Trophoblast cell (in vitro differentiated cells and primary cell): ENCODE results near the gene NFAM1.

Experiments
- DNase-seq, 2 donors: peaks; one replicate each; pipeline ENCODE4 v3.0.0-alpha.2; 2016
- H2AFZ ChIP-seq: 2 replicates; pipeline ENCODE4 v1.6.1; 2013; ENCODE audit warnings: low read length, moderate library complexity, mild to moderate bottlenecking; ENCODE audit not compliant: insufficient read depth, poor library complexity
- H2AK5ac ChIP-seq: 2 replicates; pipeline ENCODE4 v1.6.1; 2013; ENCODE audit warnings: mild to moderate bottlenecking, low read length
- H2BK120ac ChIP-seq: 2 replicates; pipeline ENCODE4 v1.6.1; 2013; ENCODE audit warnings: low read length, mild to moderate bottlenecking, moderate library complexity; ENCODE audit not compliant: insufficient read depth, poor library complexity
- H2BK12ac ChIP-seq: 2 replicates; pipeline ENCODE4 v1.6.1; 2013; ENCODE audit warnings: mild to moderate bottlenecking, low read length, moderate library complexity
- H2BK5ac ChIP-seq: 2 replicates; pipeline ENCODE4 v1.6.1; 2013; ENCODE audit warnings: low read length, low read depth, moderate library complexity, mild to moderate bottlenecking; ENCODE audit not compliant: poor library complexity
- H3K14ac ChIP-seq: 2 replicates; pipeline ENCODE4 v1.6.1; 2013; ENCODE audit warnings: mild to moderate bottlenecking, low read length
- H3K18ac ChIP-seq: 2 replicates; pipeline ENCODE4 v1.6.1; 2013; ENCODE audit warnings: mild to moderate bottlenecking, low read length
- H3K23ac ChIP-seq: 2 replicates; pipeline ENCODE4 v1.6.1; 2013; ENCODE audit warnings: low read length
- H3K27ac ChIP-seq: 2 replicates; pipeline ENCODE4 v1.5.1; 2013; ENCODE audit warnings: low read depth, mild to moderate bottlenecking, inconsistent platforms, low read length, moderate library complexity
- H3K27me3 ChIP-seq: 2 replicates; pipeline ENCODE4 v1.6.1; 2013; ENCODE audit warnings: inconsistent platforms, mild to moderate bottlenecking, low read length, moderate library complexity; ENCODE audit not compliant: insufficient read depth
- H3K36me3 ChIP-seq, 2 experiments: 1 replicate in 1 of 2; 2 replicates in 1 of 2; pipeline ENCODE4 v1.6.1; 2013; ENCODE audit warnings: low read length in 2 of 2, mild to moderate bottlenecking in 2 of 2, moderate library complexity in 1 of 2; ENCODE audit not compliant: insufficient read depth in 2 of 2, control insufficient read depth in 1 of 2
- H3K4ac ChIP-seq: 2 replicates; pipeline ENCODE4 v1.6.1; 2013; ENCODE audit warnings: low read depth, mild to moderate bottlenecking, low read length, moderate library complexity
- H3K4me1 ChIP-seq, 2 experiments: 1 replicate in 1 of 2; 2 replicates in 1 of 2; pipeline ENCODE4 v1.6.1; 2013; ENCODE audit warnings: low read length in 2 of 2, mild to moderate bottlenecking in 2 of 2, moderate library complexity in 1 of 2; ENCODE audit not compliant: insufficient read depth in 2 of 2, control insufficient read depth in 1 of 2
- H3K4me2 ChIP-seq: 2 replicates; pipeline ENCODE4 v1.6.1; 2013; ENCODE audit warnings: inconsistent platforms, mild to moderate bottlenecking, low read length, moderate library complexity
- H3K4me3 ChIP-seq: 2 replicates; pipeline ENCODE4 v1.5.1; 2013; ENCODE audit warnings: mild to moderate bottlenecking, low read depth, low read length, inconsistent platforms
- H3K79me1 ChIP-seq: one replicate; pipeline ENCODE4 v1.6.1; 2013; ENCODE audit warnings: low read length
- H3K79me2 ChIP-seq: 2 replicates; pipeline ENCODE4 v1.6.1; 2013; ENCODE audit warnings: low read length, mild to moderate bottlenecking; ENCODE audit not compliant: control insufficient read depth, insufficient read depth, poor library complexity
- H3K9ac ChIP-seq: 2 replicates; pipeline ENCODE4 v1.6.1; 2013; ENCODE audit warnings: mild to moderate bottlenecking, low read length
- H3K9me3 ChIP-seq: 2 replicates; pipeline ENCODE4 v1.6.1; 2013; ENCODE audit warnings: low read depth, mild to moderate bottlenecking, control low read depth, inconsistent platforms, low read length; ENCODE audit not compliant: insufficient read depth
- H4K12ac ChIP-seq: 2 replicates; pipeline ENCODE4 v1.6.1; 2013; ENCODE audit warnings: low read depth, mild to moderate bottlenecking, low read length, moderate library complexity
- H4K8ac ChIP-seq: 2 replicates; pipeline ENCODE4 v1.6.1; 2013; ENCODE audit warnings: low read depth, mild to moderate bottlenecking, low read length, moderate library complexity
- H4K91ac ChIP-seq: one replicate; pipeline ENCODE4 v1.6.1; 2013; ENCODE audit warnings: low read depth, mild to moderate bottlenecking, low read length, moderate library complexity
- WGBS: extraction: QIAGEN DNeasy Blood & Tissue Kit; methylation state at CpG from one replicate; pipeline ENCODE4 v1.1.7; 2013; ENCODE audit warnings: missing lambda C conversion rate; ENCODE audit not compliant: insufficient read length, insufficient coverage; ENCODE audit errors: extremely low coverage; 5-methylcytosine and 5-hydroxymethylcytosine counted together

NFAM1 gene

DNA sequence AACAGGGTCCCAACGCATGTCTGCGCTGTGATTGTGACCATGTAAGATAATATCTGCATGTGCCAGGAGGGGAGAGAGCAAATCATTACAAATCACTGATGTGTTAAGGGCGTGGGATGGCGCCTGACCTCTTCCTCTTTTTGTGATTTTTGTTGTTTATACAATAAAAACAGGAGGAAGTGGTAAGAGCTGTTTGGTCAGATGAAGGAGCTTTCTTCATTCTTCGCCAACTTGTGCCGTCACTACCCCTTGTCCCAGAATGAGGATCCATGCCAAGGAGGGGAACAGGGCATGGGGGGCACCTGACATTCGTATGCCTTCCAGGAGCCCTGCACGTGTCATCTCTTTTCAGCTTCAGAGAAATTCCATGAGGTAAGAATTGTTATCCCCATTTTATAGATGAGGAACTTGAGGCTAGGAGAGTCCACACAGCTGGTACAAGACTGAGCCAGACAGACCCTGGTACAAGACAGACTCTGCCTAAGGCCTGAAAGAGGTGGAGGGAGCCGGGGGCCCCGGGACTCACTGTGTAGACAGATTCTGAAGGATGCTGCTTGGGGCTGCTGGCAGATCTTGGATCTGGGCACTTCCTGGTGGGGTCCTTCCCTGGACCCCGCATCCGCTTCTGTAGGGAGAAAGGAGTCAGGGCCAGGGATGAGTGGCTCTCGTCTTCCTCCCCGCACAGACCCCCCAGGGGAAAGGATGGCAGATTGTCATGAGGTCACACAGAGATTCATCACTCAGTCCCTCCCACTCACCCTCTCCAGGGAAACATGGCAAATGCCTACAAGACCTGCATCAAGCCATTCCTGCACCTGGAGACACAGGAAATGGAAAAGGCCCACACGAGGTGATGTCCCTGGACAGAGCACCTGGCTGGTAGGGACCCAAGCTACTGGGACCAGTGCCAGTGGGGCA is 34.6 kb downstream of the NFAM1 start:
- H3K27me3 ChIP-seq = no peaks in the 10 kb centered on the region
- no peak overlapping the region for H2AFZ ChIP-seq
- H2BK12ac ChIP-seq = no peak overlapping the region
- H3K14ac ChIP-seq = no peak overlapping the region
- no peak overlapping the region for H3K18ac ChIP-seq
- H3K9ac ChIP-seq = no peak overlapping the region
- DNase-seq = peak in 1 of 2 donors; percentile 35
- H3K4ac ChIP-seq = no peak overlapping the region
- no peaks in the 10 kb centered on the region for H3K79me1 ChIP-seq
- H3K4me1 ChIP-seq = no peaks in the 10 kb centered on the region
- no peak overlapping the region for H4K12ac ChIP-seq
- H4K8ac ChIP-seq = no peak overlapping the region
- no peak overlapping the region for H2BK120ac ChIP-seq
- H3K9me3 ChIP-seq = peaks cover 2% of the 10 kb centered on the region
- H3K23ac ChIP-seq = no peak overlapping the region
- no peaks in the 10 kb centered on the region for H3K79me2 ChIP-seq
- no peak overlapping the region for H3K4me3 ChIP-seq
- H2AK5ac ChIP-seq = no peak overlapping the region
- no peak overlapping the region for H3K27ac ChIP-seq
- no peak overlapping the region for H3K4me2 ChIP-seq
- no peak overlapping the region for H2BK5ac ChIP-seq
- no CpG with 5 or more reads among the region's 15 CpGs for WGBS
- H4K91ac ChIP-seq = no peak overlapping the region
- H3K36me3 ChIP-seq = no peaks in the 10 kb centered on the region

- H3K4me3 ChIP-seq = no peak overlapping the region
- H4K91ac ChIP-seq = no peak overlapping the region
- H3K9ac ChIP-seq = no peak overlapping the region
- DNase-seq = peak in 1 of 2 donors; percentile 27
- H3K27me3 ChIP-seq = no peaks in the 10 kb centered on the region
- no peak overlapping the region for H4K8ac ChIP-seq
- H4K12ac ChIP-seq = no peak overlapping the region
- no peak overlapping the region for H3K27ac ChIP-seq
- H2AK5ac ChIP-seq = no peak overlapping the region
- H2BK5ac ChIP-seq = no peak overlapping the region
- no peak overlapping the region for H3K14ac ChIP-seq
- H3K79me2 ChIP-seq = no peaks in the 10 kb centered on the region
- no peak overlapping the region for H2BK120ac ChIP-seq
- H3K9me3 ChIP-seq = peaks cover 2% of the 10 kb centered on the region
- no peak overlapping the region for H3K4me2 ChIP-seq
- H3K23ac ChIP-seq = no peak overlapping the region
- H3K4ac ChIP-seq = no peak overlapping the region
- H2BK12ac ChIP-seq = no peak overlapping the region
- H2AFZ ChIP-seq = no peak overlapping the region
- H3K4me1 ChIP-seq = no peaks in the 10 kb centered on the region
- no peak overlapping the region for H3K18ac ChIP-seq
- WGBS = no CpG with 5 or more reads among the region's 24 CpGs
- no peaks in the 10 kb centered on the region for H3K79me1 ChIP-seq
- no peaks in the 10 kb centered on the region for H3K36me3 ChIP-seq
Observed at GRCh38 chr22:42396621-42397331, 35.4 kb downstream of the NFAM1 start.

- H3K36me3 ChIP-seq = no peaks in the 10 kb centered on the region
- H3K4ac ChIP-seq = no peak overlapping the region
- no CpG with 5 or more reads among the region's 7 CpGs for WGBS
- no peak overlapping the region for H4K8ac ChIP-seq
- H2AK5ac ChIP-seq = no peak overlapping the region
- H4K12ac ChIP-seq = no peak overlapping the region
- H2BK12ac ChIP-seq = no peak overlapping the region
- no peak for DNase-seq
- H2BK5ac ChIP-seq = no peak overlapping the region
- no peak overlapping the region for H3K27ac ChIP-seq
- H3K9ac ChIP-seq = no peak overlapping the region
- H2AFZ ChIP-seq = no peak overlapping the region
- H3K18ac ChIP-seq = no peak overlapping the region
- no peak overlapping the region for H3K4me2 ChIP-seq
- no peaks in the 10 kb centered on the region for H3K4me1 ChIP-seq
- H3K27me3 ChIP-seq = no peaks in the 10 kb centered on the region
- no peak overlapping the region for H3K23ac ChIP-seq
- H3K14ac ChIP-seq = no peak overlapping the region
- no peaks in the 10 kb centered on the region for H3K9me3 ChIP-seq
- H4K91ac ChIP-seq = no peak overlapping the region
- no peaks in the 10 kb centered on the region for H3K79me1 ChIP-seq
- no peak overlapping the region for H2BK120ac ChIP-seq
- no peaks in the 10 kb centered on the region for H3K79me2 ChIP-seq
- H3K4me3 ChIP-seq = no peak overlapping the region
Observed at GRCh38 chr22:42389143-42389542, 43.1 kb downstream of the NFAM1 start.

- Histone ChIP-seq H3K27ac (no peak overlapping the region), H3K79me1 (no peaks in the 10 kb centered on the region), H3K4ac (no peak overlapping the region), H2BK120ac (no peak overlapping the region), H3K4me1 (no peaks in the 10 kb centered on the region), H3K14ac (no peak overlapping the region), H3K18ac (no peak overlapping the region), H4K91ac (no peak overlapping the region), H2BK5ac (no peak overlapping the region), H3K4me2 (no peak overlapping the region), H3K9ac (no peak overlapping the region), H3K27me3 (no peaks in the 10 kb centered on the region), H3K9me3 (no peaks in the 10 kb centered on the region), H3K4me3 (no peak overlapping the region), H2AFZ (no peak overlapping the region), H2BK12ac (no peak overlapping the region), H3K36me3 (no peaks in the 10 kb centered on the region), H3K79me2 (no peaks in the 10 kb centered on the region), H3K23ac (no peak overlapping the region), H4K12ac (no peak overlapping the region), H2AK5ac (no peak overlapping the region), H4K8ac (no peak overlapping the region)
- no CpG with 5 or more reads among the region's 15 CpGs for WGBS
- DNase-seq = no peak
Observed at GRCh38 chr22:42388130-42388797, 43.9 kb downstream of the NFAM1 start.
